Endothelial cell of umbilical vein (primary cell): ENCODE results near the gene MYO5B. TPM values are rescaled to one million over a fixed set of nuclear protein-coding genes. Genes with fewer than 3 reads are reported as not detected.

Experiments
- BruUV-seq: library from RNA; stranded (reverse); fragments of 400-500 nt; replicated peaks from 2 replicates; lab custom pipeline; 2021; lab: Mats Ljungman, UMichigan
- CTCF ChIA-PET: fragments of 300-600, 350-600 bp; sonication (Branson Sonifier 250); formaldehyde crosslinking; loops from one replicate; lab custom pipeline; 2021; ENCODE audit warnings: antibody characterized with exemption, inconsistent platforms; lab: Charles Lee
- POLR2A ChIA-PET: fragments of 300-600, 350-600 bp; sonication (Branson Sonifier 250); formaldehyde crosslinking; loops from one replicate; lab custom pipeline; 2021; ENCODE audit warnings: antibody characterized with exemption, inconsistent platforms; lab: Charles Lee
- DNase-seq: peaks from one replicate; pipeline ENCODE4 v3.0.0-alpha.2; 2011; ENCODE audit warnings: low read depth, low spot score
- FAIRE-seq: peaks from 2 replicates; lab custom pipeline; 2011; peaks lifted over from hg19 to GRCh38; lab: Jason Lieb, UNC
- H2AFZ ChIP-seq: 2 replicates; pipeline ENCODE4 v1.6.0; 2012; ENCODE audit warnings: low read depth, low read length, control low read depth, inconsistent platforms
- H3K27ac ChIP-seq: 2 replicates; pipeline ENCODE4 v1.5.1; 2011; ENCODE audit warnings: low read depth, mild to moderate bottlenecking, control low read depth, low read length, moderate library complexity; ENCODE audit not compliant: insufficient read depth
- H3K27me3 ChIP-seq, 2 experiments: 2 replicates each; pipeline versions ENCODE4 v1.6.0 to v1.6.1; 2011; ENCODE audit warnings: low read length in 2 of 2, mixed read lengths in 1 of 2; ENCODE audit not compliant: control insufficient read depth in 2 of 2, insufficient read depth in 2 of 2
- H3K36me3 ChIP-seq, 2 experiments: 2 replicates in 1 of 2; 3 replicates in 1 of 2; pipeline ENCODE4 v1.5.1; 2011; ENCODE audit warnings: low read length in 2 of 2, mild to moderate bottlenecking in 1 of 2, moderate library complexity in 1 of 2; ENCODE audit not compliant: control insufficient read depth in 2 of 2, insufficient read depth in 2 of 2; ENCODE audit errors: extremely low read depth in 1 of 2
- H3K4me1 ChIP-seq: 3 replicates; pipeline ENCODE4 v1.5.1; 2011; ENCODE audit warnings: mild to moderate bottlenecking, low read length; ENCODE audit not compliant: control insufficient read depth, insufficient read depth; ENCODE audit errors: extremely low read depth
- H3K4me2 ChIP-seq: 2 replicates; pipeline ENCODE4 v1.6.1; 2011; ENCODE audit warnings: low read length, control low read depth, mixed read lengths; ENCODE audit not compliant: insufficient read depth
- H3K4me3 ChIP-seq, 3 experiments: fragments of 200-600 bp in 1 of 3; sonication (generic), shearing (Covaris generic) in 1 of 3; replicated peaks in 1 of 3; 2 replicates each; pipeline ENCODE4 v1.5.1; 2011 to 2016; ENCODE audit warnings: control low read depth in 3 of 3, low read length in 3 of 3, mild to moderate bottlenecking in 2 of 3, inconsistent platforms in 1 of 3, low read depth in 1 of 3, moderate library complexity in 1 of 3; ENCODE audit not compliant: insufficient read depth in 1 of 3
- H3K79me2 ChIP-seq: 2 replicates; pipeline ENCODE4 v1.6.0; 2012; ENCODE audit warnings: low read length, inconsistent platforms; ENCODE audit not compliant: control insufficient read depth, insufficient read depth
- H3K9ac ChIP-seq: replicated peaks from 2 replicates; pipeline ENCODE3; 2011; ENCODE audit warnings: low read length, control low read depth; ENCODE audit not compliant: insufficient read depth; ENCODE audit errors: extremely low read depth
- H3K9me1 ChIP-seq: replicated peaks from 3 replicates; pipeline ENCODE4 v1.6.0; 2011; ENCODE audit warnings: mild to moderate bottlenecking, low read length; ENCODE audit not compliant: control insufficient read depth, insufficient read depth; ENCODE audit errors: extremely low read depth
- H3K9me3 ChIP-seq: replicated peaks from 2 replicates; pipeline ENCODE4 v1.5.1; 2012; ENCODE audit warnings: low read length, inconsistent platforms; ENCODE audit not compliant: control insufficient read depth, insufficient read depth
- H4K20me1 ChIP-seq: replicated peaks from 2 replicates; pipeline ENCODE3; 2011; ENCODE audit warnings: mild to moderate bottlenecking, low read length; ENCODE audit not compliant: control insufficient read depth, insufficient read depth; ENCODE audit errors: extremely low read depth
- CTCF ChIP-seq, 2 donors: IDR thresholded peaks; 1 replicate in 1 of 2; 2 replicates in 1 of 2; pipeline ENCODE4 v1.5.1; 2011; ENCODE audit warnings: low read length in 2 of 2, mild to moderate bottlenecking in 2 of 2, moderate library complexity in 2 of 2, control low read depth in 1 of 2, inconsistent platforms in 1 of 2, low read depth in 1 of 2; ENCODE audit not compliant: insufficient read depth in 1 of 2; ENCODE audit errors: extremely low read depth in 1 of 2
- EZH2 ChIP-seq: IDR thresholded peaks from 2 replicates; pipeline ENCODE4 v1.6.1; 2012; ENCODE audit warnings: borderline replicate concordance, low read depth, mild to moderate bottlenecking, moderate library complexity, low read length, inconsistent platforms; ENCODE audit not compliant: severe bottlenecking
- FOS ChIP-seq: IDR thresholded peaks from 2 replicates; pipeline ENCODE4 v1.6.1; 2011; ENCODE audit warnings: mild to moderate bottlenecking, low read length, moderate library complexity, borderline replicate concordance; ENCODE audit not compliant: insufficient read depth
- GATA2 ChIP-seq: IDR thresholded peaks from 2 replicates; pipeline ENCODE4 v1.7.0; 2011; ENCODE audit warnings: low read depth, mild to moderate bottlenecking, moderate library complexity, mixed read lengths, low read length; ENCODE audit not compliant: insufficient read length, insufficient read depth
- JUN ChIP-seq: IDR thresholded peaks from 2 replicates; pipeline ENCODE4 v1.6.1; 2011; ENCODE audit warnings: borderline replicate concordance, low read depth; ENCODE audit not compliant: insufficient read length, insufficient read depth
- MYC ChIP-seq: IDR thresholded peaks from one replicate; pipeline ENCODE4 v1.6.1; 2011; ENCODE audit warnings: mild to moderate bottlenecking, low read depth, low read length
- POLR2A ChIP-seq: IDR thresholded peaks from 2 replicates; pipeline ENCODE4 v1.6.1; 2012; ENCODE audit warnings: low read depth, mild to moderate bottlenecking, control low read depth, low read length
- POLR2AphosphoS5 ChIP-seq: IDR thresholded peaks from 2 replicates; pipeline ENCODE4 v1.6.1; 2012; ENCODE audit warnings: low read depth, mild to moderate bottlenecking, control low read depth, low read length, moderate library complexity; ENCODE audit not compliant: insufficient read depth
- dilution Hi-C: fragments of 300-500 bp; cut with MboI; formaldehyde crosslinking; loops from one replicate; pipeline ENCODE4 v1.15.0; 2019; ENCODE audit warnings: low sequenced_read_pairs; ENCODE audit not compliant: extremely low pct_ligation_motif_present
- intact Hi-C: fragments of 100-400 bp; cut with micrococcal nuclease; formaldehyde crosslinking; loops from one replicate; pipeline ENCODE4 v1.10.0; 2022
- polyA plus RNA-seq, 4 experiments: library from polyadenylated mRNA; depleted of rRNA in 3 of 4; stranded (reverse) in 3 of 4; unstranded in 1 of 4; fragments of >200 nt; gene quantifications; 2 replicates each; pipeline versions ENCODE4 v1.2.1 to v1.2.3, GENCODE V29; 2011 to 2012; ENCODE audit warnings: missing spikeins in 1 of 4
- total RNA-seq: library from RNA; stranded (reverse); gene quantifications from 2 replicates; pipeline ENCODE4 v1.2.3, GENCODE V29; 2021
- TF ChIP-seq, protein P1 (sequence below): IDR thresholded peaks from 2 replicates; pipeline ENCODE4 v1.6.1; 2011; ENCODE audit not compliant: insufficient read depth, insufficient read length

MYO5B gene
- total and polyA plus RNA-seq, 2 donors (not counting 3 experiments of a cell fraction or from before 2014, with no cell fraction given) = 0.54 to 1.1 TPM

DNA sequence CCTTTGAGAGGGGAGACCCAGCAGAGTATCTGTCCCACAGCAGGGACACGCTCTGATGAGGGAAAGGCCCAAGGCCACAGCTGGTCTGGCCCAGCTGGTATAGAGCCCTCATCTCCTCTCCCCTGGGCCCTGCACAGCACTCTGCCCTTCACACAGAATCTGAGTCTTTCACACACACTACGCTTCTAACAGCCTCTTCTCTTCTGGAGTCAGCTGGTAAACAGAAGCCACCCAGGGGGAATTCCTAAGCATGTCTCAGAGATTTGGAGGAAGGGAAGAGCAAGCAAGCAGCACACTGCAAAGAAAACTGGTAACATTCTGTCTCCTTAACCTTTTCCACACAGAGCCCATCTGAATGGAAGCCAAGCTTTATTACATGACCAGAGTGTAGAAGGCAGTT, 260.5 kb downstream of the MYO5B start:
- no peaks in the 10 kb centered on the region for H3K36me3 ChIP-seq
- no peak overlapping the region for H2AFZ ChIP-seq
- no TSS peak for BruUV-seq
- dilution Hi-C loops (no loop called here), intact Hi-C loops (no loop called here)
- H3K9me1 ChIP-seq = no peaks in the 10 kb centered on the region
- H3K9ac ChIP-seq = no peak overlapping the region
- ChIA-PET CTCF (interaction anchor here (1.2 kb wide), 1 partner anchor 11 kb away, joined by 4 read pairs; no protein-coding TSS in a partner anchor), POLR2A (no interaction called here)
- FAIRE-seq (no peak), DNase-seq (no peak)
- peaks cover 0 to 5% of the 10 kb centered on the region in 2 experiments for H3K27me3 ChIP-seq
- no peaks in the 10 kb centered on the region for H3K79me2 ChIP-seq
- no peak overlapping the region for H3K4me3 ChIP-seq
- no peaks in the 10 kb centered on the region for H3K4me1 ChIP-seq
- no peak for TF ChIP-seq EZH2
- no peak for TF ChIP-seq JUN
- no peak for TF ChIP-seq POLR2AphosphoS5
- no peak for TF ChIP-seq POLR2A
- no peak for TF ChIP-seq MYC
- no peak for TF ChIP-seq FOS
- no peak for TF ChIP-seq GATA2
- TF ChIP-seq, protein P1, sequence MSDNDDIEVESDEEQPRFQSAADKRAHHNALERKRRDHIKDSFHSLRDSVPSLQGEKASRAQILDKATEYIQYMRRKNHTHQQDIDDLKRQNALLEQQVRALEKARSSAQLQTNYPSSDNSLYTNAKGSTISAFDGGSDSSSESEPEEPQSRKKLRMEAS = no peak
- TF ChIP-seq CTCF (IDR thresholded peaks at IDR 0.05; ENCODE audit: extremely low read depth in 1 of 2, insufficient read depth in 1 of 2, low read depth in 1 of 2, low read length in 2 of 2) = no peak
- no peak overlapping the region for H3K27ac ChIP-seq
- H4K20me1 ChIP-seq = no peaks in the 10 kb centered on the region
- H3K9me3 ChIP-seq = no peaks in the 10 kb centered on the region
- no peak overlapping the region for H3K4me2 ChIP-seq
